ENCODE measurements around the gene POLR1C. TPM values are rescaled to one million over a fixed set of nuclear protein-coding genes. Genes with fewer than 3 reads are reported as not detected.
"Not testable (repeated sequence)": the region's sequence is repeated elsewhere in the genome, so short reads cannot be mapped to it uniquely, and the experiment has no call there.

POLR1C gene
- total RNA-seq, 1 experiment from 2014 or later: 46.8 TPM

- in situ Hi-C loops (cut with HindIII; ENCODE audit: low sequenced_read_pairs): no loop called here
- DNase-seq (ENCODE audit: low spot score): peak; percentile 90
Measured at GRCh38 chr6:43506667-43507471, 10.0 kb upstream of the POLR1C start.

- no peak for DNase-seq (ENCODE audit: low spot score)
- in situ Hi-C loops (cut with HindIII; ENCODE audit: low sequenced_read_pairs): no loop called here
Measured at GRCh38 chr6:43508481-43509141, 8.3 kb upstream of the POLR1C start.

DNA sequence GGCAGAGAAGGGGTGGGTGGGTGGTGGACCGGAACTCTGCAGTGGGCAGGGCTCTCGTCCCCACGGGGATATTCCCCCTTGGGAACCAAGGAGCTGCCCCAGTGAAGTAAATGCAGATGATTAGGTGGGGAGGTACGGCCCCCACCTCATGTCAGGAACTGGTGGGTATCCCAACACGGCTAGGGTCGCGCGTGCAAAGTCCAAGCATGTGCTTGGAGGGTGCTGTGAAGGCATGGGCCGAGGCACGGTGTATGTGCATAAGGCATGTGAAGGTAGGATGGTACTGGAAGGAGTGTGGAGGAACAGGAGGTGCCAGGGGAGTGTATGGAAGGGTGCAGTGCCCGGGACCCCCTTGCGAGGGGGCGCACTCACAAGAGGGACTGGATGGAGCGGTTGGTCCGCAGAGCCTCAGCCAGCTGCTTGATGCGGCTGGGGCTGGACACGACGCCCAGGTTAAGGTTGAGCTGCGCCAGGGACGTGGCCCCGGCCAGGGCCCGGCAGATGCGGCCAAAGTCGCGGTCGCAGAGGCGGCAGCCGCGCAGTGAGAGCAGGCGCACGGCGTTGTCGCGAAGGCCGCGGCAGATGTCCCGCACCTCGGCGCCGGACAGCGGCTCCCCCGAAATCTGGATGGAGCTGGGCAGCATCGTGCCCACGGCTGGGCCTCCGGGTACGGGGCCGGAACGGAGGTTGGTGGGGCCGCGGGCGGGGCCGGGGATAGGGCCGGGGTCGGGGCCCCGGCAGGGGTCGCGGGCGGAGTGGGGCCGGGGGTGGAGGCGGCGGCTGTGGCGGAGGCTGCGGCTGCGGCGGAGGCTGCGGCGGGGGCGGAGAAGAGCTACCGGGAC is 7.5 kb upstream of the POLR1C start:
- no peak for DNase-seq (ENCODE audit: low spot score)
- in situ Hi-C loops (cut with HindIII; ENCODE audit: low sequenced_read_pairs): no loop called here

GRCh38 chr6:43509984-43510826 is 6.7 kb upstream of the POLR1C start, which contains the start of gene LRRC73:
TSS of gene LRRC73 (minus strand) at chr6:43510346. CDS start at chr6:43509785, 561 bp downstream.
- peak; percentile 82 for DNase-seq (ENCODE audit: low spot score)

GRCh38 chr6:43510827-43511163 is 6.1 kb upstream of the POLR1C start:
- DNase-seq (ENCODE audit: low spot score): no peak
- in situ Hi-C loops (cut with HindIII; ENCODE audit: low sequenced_read_pairs): no loop called here

More at GRCh38 chr6:43509984-43510826, 6.7 kb upstream of the POLR1C start, which contains the start of gene LRRC73:
- in situ Hi-C loops (cut with HindIII; ENCODE audit: low sequenced_read_pairs): no loop called here

DNA sequence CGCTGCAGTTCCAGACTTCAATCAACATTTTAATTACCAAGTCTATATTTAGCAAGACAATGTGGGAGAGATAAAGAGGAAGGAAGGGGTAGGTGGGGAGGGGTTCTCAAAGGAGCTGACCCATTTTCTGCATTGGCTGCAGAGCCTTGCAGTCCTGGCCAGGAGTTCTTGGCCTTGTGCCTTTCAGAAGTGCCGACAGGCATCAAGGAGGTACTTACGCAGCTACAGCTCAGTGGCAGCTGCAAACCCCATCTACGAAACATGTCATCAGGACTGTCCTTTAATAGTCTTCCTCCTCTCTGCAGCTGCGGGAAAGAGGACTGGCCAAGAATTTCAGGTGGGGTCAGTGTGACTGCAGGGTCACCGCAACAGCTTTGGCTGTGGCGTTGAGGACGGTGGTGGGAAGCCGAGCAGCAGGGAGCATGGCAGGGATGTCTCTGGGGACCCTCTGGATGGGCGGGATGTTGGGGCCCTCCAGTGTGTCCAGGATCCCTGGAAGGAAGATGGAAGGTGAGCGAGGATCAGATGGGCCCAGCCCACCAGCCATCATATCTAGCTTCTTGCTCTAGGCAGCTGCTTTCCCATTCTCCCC is 5.0 kb upstream of the POLR1C start:
- in situ Hi-C loops (cut with HindIII; ENCODE audit: low sequenced_read_pairs): no loop called here
- no peak for DNase-seq (ENCODE audit: low spot score)

- DNase-seq (ENCODE audit: low spot score): no peak
- in situ Hi-C loops (cut with HindIII; ENCODE audit: low sequenced_read_pairs): no loop called here
Measured at GRCh38 chr6:43515808-43516207, 1.1 kb upstream of the POLR1C start.

DNA sequence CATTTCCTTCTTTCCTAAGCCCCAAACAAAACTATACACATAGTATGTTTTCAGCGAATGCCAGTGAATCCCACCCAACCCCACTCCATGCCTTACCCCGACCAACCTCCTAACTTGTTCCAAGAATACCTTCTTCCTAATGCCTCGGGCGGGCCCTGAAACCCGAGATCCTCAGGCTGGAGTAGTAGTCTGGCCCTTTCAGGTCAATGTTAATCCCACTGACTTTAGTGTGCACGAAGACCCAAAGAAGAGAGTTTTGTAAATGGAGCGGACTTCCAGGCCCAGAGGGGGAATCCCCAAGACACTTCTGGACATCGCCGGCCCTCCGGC is 557 bp upstream of the POLR1C start:
- in situ Hi-C loops (cut with HindIII; ENCODE audit: low sequenced_read_pairs): no loop called here
- DNase-seq (ENCODE audit: low spot score): no peak

DNA sequence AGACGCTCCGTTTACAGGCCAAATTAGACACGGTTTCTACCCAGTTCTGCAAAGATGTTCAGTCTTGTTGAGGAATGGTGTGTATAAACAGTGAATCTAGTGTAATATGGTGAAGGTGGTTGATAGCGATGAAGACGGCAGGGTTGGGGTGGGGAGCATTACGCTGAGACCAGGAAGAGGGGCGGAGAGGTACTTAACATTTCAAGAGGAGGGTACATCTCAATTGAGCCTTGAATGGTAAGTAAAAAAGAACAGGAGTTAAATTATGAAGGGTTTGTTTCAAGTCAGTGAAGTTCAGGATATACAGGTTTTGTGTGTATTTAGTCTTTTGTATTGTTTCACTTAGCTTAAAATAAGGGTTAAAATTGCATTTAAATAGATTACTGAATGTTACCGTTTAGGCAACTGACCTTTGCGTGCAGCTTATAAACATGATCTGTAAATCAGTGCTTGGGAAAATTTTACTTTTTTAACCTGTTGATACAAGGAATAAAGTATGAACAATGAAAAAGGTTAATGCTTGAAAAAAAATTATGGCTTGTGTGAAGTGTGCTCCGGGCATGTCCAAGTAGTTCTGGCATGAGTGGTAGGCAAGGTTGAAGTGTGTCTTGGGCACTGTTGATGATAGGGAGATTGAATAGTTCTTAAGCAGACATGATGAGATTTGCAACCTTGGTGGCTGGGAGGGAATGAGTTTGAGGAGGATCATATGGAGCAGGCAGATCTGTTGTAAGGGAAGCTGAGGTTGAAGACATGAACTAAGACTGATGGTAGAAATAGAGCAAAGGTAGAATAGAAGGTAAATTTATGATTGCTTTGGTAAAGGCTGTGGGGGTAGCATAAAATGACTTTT is 842 bp downstream of the POLR1C start:
- in situ Hi-C loops (cut with HindIII; ENCODE audit: low sequenced_read_pairs): no loop called here

DNA sequence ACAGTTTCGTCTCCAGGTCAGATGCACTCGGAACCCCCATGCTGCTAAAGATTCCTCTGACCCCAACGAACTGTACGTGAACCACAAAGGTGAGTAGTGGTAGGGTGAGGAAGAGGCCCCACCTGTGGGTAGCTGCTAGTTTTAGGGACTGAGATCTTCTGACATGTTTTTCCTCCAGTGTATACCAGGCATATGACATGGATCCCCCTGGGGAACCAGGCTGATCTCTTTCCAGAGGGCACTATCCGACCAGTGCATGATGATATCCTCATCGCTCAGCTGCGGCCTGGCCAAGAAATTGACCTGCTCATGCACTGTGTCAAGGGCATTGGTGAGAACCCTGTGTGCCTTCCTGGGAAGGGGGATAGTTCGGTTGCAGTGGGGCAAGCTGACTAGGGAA is 3.2 kb downstream of the POLR1C start:
- in situ Hi-C loops (cut with HindIII; ENCODE audit: low sequenced_read_pairs): no loop called here
- no peak for DNase-seq (ENCODE audit: low spot score)

More for the DNA sequence above, 842 bp downstream of the POLR1C start:
- DNase-seq (ENCODE audit: low spot score): no peak

DNA sequence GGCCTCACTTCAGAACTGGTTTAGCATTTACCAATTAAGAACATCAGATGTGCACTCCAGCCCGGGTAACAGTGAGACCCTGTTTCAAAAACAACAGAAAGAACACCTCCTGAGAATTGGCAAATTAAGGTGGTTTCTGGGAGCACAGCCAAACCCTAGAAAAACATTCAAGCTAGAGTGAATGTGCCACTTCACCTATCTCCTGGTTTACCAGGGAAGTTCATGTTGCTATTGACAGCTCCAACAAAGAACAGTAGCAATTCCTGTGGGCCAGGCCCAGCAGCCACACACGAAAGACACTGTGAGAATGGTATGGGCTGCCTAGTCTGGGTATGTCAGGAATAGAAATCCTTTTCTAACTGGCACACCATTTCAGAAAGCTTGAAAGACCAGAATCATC is 4.9 kb downstream of the POLR1C start:
- DNase-seq (ENCODE audit: low spot score): no peak
- in situ Hi-C loops (cut with HindIII; ENCODE audit: low sequenced_read_pairs): no loop called here

DNA sequence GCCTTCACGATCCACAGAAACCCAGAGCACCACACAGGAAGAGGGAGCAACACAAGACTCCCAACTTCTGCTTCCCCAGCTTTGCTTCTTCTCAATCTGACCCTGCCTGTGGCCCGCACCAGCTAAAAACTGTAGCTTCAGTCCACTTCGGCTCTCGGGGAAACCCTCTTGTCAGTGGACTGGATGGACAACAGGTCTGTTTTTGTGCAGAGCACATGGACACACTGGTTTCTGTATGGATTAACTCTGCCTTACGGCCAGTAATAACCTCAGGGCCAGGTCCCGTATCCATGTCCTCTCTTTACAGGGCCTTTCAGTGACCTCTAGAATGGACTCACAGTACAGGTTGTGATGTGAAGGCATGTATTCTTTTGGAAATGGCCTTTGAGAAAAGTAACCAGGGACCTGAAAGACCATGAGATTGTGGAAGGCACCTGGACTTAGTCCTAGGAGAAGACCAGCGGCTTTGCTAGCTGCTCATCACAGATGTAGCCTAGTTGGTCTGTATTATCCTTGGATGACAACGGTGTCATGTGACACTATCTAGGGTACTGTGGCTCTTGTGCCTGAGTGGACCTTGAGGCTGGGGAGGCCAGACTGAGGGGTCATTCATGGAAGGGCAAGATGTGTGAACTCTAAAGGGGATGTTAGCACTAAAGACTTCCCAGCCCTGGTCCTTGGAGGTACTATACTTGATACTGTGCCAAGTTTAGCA is 5.8 kb downstream of the POLR1C start:
- in situ Hi-C loops (cut with HindIII; ENCODE audit: low sequenced_read_pairs): no loop called here
- DNase-seq (ENCODE audit: low spot score): no peak

DNA sequence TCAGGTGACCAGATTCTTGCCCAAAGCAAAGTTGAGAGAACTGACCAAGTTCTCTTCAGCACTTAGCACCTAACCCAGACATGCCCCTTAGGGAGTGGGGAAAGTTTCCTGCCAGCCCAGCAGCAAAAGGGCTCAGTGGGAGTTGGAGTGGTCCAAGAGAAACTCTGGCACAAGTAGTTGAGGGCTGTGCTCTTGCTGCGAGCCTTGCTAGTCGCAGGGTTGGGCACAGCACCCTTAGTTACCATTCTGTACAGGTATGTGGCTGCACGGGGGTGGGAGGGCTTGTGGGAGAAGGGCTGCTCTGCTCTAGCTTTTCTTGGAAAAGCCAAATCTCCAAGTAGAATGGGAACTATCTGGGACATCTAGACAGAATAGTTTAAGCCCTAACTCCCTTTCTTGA is 6.4 kb downstream of the POLR1C start:
- DNase-seq (ENCODE audit: low spot score): no peak
- in situ Hi-C loops (cut with HindIII; ENCODE audit: low sequenced_read_pairs): no loop called here

DNA sequence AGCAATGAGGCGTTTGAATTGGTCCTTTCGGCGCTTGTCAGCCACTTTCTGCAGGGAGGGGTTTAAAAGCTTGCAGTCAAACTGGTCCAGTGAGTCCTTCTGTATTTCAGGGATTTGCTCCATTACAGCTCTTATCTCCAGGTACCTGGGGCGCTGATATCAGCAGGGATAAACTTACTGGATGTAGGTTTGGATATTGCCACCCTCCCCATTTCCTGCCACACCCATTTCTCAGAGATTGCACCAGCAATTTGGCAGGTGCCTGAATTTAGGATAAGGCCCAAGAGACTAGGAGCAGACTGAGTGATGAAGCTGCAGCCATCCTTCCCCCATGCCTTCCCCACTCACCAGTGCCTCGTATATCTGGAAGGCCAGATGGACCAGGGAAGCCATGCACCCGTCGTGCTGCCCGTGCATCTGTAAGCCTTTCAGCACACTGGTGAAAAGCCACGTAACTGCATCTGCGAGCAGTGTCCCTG is 7.6 kb downstream of the POLR1C start:
- no peak for DNase-seq (ENCODE audit: low spot score)
- in situ Hi-C loops (cut with HindIII; ENCODE audit: low sequenced_read_pairs): no loop called here

- in situ Hi-C loops (cut with HindIII; ENCODE audit: low sequenced_read_pairs): no loop called here
- DNase-seq (ENCODE audit: low spot score): no peak
Measured at GRCh38 chr6:43532201-43532600, 15.3 kb downstream of the POLR1C start.

- DNase-seq (ENCODE audit: low spot score); in situ Hi-C loops (cut with HindIII; ENCODE audit: low sequenced_read_pairs): not testable (repeated sequence)
Measured at GRCh38 chr6:43538986-43539385, 22.1 kb downstream of the POLR1C start.

- DNase-seq (ENCODE audit: low spot score); in situ Hi-C loops (cut with HindIII; ENCODE audit: low sequenced_read_pairs): not testable (repeated sequence)
Measured at GRCh38 chr6:43539409-43539808, 22.5 kb downstream of the POLR1C start.
